ENCODE measurements around the gene TFG. TPM values are rescaled to one million over a fixed set of nuclear protein-coding genes. Genes with fewer than 3 reads are reported as not detected.

Gene TFG
- total RNA-seq, 2 donors from 2014 or later, result 116 to 123 TPM

DNA sequence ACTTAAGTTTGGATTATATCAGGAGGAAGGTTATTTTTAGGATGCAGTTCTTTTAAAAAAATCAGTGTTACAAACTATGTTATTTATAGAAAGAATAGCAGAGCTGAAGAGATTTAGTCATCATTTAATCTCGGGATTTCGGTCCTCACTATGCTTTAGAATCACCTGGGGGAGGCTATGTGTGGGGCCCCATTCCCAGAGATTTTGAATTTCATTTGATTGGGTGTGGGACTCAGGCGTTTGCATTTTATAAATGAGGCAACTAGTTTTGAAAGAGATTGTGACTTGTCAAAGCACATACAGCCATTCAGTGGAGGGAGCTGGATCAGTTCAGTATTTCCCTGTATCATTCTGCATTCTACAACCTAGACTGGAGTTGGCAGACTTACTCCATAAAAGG lies 36.8 kb downstream of the TFG start:
- Histone ChIP-seq H3K9me3 (no peaks in the 10 kb centered on the region), H3K4me3 (no peak overlapping the region), H3K27me3 (no peaks in the 10 kb centered on the region), H3K4me1 (no peaks in the 10 kb centered on the region), H3K9ac (ENCODE audit: low read depth in 2 of 2, low read length in 2 of 2) (no peak overlapping the region), H3K27ac (no peak overlapping the region), H3K36me3 (peaks cover 4% of the 10 kb centered on the region)
- TF ChIP-seq, protein P1, sequence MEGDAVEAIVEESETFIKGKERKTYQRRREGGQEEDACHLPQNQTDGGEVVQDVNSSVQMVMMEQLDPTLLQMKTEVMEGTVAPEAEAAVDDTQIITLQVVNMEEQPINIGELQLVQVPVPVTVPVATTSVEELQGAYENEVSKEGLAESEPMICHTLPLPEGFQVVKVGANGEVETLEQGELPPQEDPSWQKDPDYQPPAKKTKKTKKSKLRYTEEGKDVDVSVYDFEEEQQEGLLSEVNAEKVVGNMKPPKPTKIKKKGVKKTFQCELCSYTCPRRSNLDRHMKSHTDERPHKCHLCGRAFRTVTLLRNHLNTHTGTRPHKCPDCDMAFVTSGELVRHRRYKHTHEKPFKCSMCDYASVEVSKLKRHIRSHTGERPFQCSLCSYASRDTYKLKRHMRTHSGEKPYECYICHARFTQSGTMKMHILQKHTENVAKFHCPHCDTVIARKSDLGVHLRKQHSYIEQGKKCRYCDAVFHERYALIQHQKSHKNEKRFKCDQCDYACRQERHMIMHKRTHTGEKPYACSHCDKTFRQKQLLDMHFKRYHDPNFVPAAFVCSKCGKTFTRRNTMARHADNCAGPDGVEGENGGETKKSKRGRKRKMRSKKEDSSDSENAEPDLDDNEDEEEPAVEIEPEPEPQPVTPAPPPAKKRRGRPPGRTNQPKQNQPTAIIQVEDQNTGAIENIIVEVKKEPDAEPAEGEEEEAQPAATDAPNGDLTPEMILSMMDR (IDR thresholded peaks at IDR 0.05), result no peak
- DNase-seq, result no peak
- intact Hi-C loops (cut with DNase I), result no loop called here

DNA sequence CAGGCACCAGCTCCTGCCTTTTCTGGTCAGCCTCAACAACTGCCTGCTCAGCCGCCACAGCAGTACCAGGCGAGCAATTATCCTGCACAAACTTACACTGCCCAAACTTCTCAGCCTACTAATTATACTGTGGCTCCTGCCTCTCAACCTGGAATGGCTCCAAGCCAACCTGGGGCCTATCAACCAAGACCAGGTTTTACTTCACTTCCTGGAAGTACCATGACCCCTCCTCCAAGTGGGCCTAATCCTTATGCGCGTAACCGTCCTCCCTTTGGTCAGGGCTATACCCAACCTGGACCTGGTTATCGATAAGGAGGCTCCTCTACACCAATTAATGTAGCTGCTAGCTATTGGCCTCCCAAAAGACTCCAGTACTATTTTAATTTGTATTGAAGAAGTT lies 38.9 kb downstream of the TFG start:
- intact Hi-C loops (cut with DNase I), result no loop called here
- Histone ChIP-seq H3K36me3 (no peaks in the 10 kb centered on the region), H3K27me3 (no peaks in the 10 kb centered on the region), H3K4me1 (no peaks in the 10 kb centered on the region), H3K4me3 (no peak overlapping the region), H3K27ac (no peak overlapping the region), H3K9ac (ENCODE audit: low read depth in 2 of 2, low read length in 2 of 2) (no peak overlapping the region), H3K9me3 (no peaks in the 10 kb centered on the region)
- TF ChIP-seq, protein P1 (IDR thresholded peaks at IDR 0.05), result no peak
- DNase-seq, result no peak

DNA sequence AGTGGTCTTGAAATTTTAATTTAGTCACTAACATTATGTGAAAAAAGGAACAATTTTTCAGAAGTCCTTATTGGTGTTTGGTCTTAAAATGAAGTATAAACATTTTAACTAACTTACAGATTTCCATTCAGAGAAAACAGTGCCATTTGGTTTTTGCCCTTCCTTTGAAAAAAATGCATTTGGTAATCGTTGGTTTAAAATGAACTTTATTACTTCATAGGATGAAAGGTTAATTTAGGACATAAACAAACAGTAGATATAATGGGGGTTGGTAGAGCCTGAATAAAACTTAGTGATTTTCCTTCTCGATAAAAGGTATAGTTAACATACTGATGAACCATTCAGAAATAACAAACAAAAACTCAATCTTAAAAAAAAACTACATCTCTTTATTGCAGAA lies 39.7 kb downstream of the TFG start:
- no peaks in the 10 kb centered on the region for H3K9me3 ChIP-seq
- no peaks in the 10 kb centered on the region for H3K36me3 ChIP-seq
- no peak for DNase-seq
- H3K4me1 ChIP-seq, result no peaks in the 10 kb centered on the region
- no peak overlapping the region for H3K27ac ChIP-seq
- TF ChIP-seq, protein P1 (IDR thresholded peaks at IDR 0.05), result no peak
- H3K9ac ChIP-seq (ENCODE audit: low read depth in 2 of 2, low read length in 2 of 2), result no peak overlapping the region
- intact Hi-C loops (cut with DNase I), result no loop called here
- no peaks in the 10 kb centered on the region for H3K27me3 ChIP-seq
- H3K4me3 ChIP-seq, result no peak overlapping the region

DNA sequence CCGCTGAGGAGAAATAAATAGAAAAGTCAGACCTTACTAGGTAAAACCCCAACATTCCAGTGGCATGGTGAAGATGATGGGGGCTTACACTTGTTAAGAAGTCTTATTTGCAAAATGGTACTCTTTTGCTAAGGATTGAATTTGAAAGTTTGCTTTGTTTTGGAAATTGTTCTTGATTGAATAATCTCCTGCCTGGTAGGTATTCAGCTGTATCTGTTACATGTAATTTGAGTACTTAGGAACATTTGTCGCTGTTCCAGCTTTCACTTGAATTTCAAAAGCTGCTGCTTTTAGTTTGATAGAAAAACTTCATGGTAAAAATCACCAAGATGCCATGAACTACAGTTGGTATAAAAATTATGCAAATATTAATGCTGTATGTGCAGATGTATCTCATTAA lies 44.6 kb downstream of the TFG start:
- H3K27me3 ChIP-seq, result no peaks in the 10 kb centered on the region
- H3K4me1 ChIP-seq, result no peaks in the 10 kb centered on the region
- no peak for DNase-seq
- intact Hi-C loops (cut with DNase I), result no loop called here
- H3K27ac ChIP-seq, result no peak overlapping the region
- H3K9ac ChIP-seq (ENCODE audit: low read depth in 2 of 2, low read length in 2 of 2), result no peak overlapping the region
- H3K9me3 ChIP-seq, result no peaks in the 10 kb centered on the region
- TF ChIP-seq, protein P1 (IDR thresholded peaks at IDR 0.05), result no peak
- no peak overlapping the region for H3K4me3 ChIP-seq
- no peaks in the 10 kb centered on the region for H3K36me3 ChIP-seq

DNA sequence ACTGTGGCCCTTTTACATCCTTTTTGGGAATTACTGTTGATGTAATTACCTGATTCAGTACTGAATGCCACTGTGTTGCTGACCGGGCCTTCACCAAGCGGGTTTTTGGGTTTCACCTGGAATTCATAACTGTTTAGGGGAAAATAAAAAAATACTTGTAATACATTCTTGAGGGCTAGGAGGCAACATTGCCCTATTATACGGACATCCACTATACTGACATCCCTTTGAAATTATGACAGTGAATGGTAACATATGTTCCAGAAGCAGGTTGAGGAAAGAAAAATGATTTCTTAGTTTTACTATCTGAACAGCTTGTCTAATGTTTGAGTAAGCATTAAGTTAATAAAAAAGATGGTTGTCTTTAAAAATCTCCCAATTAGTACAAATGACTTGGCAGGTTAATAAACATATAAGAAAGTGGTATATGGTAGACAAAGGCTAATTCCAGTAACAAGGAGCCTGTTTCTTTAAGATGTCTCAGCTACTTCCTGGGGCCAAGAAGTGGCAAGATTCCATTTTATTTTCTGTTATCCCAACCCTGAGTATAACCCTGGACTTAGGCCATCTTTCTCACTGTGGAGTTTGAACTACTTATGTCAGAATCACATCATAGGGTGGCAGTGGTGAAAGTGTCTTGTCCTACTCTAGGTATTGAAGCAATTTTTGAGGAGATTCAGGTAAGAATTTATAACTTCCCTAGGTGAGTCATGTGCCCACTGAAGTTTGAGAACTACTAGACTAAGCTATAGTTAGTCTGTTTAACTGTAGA lies 45.5 kb downstream of the TFG start:
- no peak for DNase-seq
- H3K9ac ChIP-seq (ENCODE audit: low read depth in 2 of 2, low read length in 2 of 2), result no peak overlapping the region
- intact Hi-C loops (cut with DNase I), result no loop called here

More for the DNA sequence above, 45.5 kb downstream of the TFG start:
- Histone ChIP-seq H3K4me3 (no peak overlapping the region), H3K36me3 (no peaks in the 10 kb centered on the region), H3K4me1 (no peaks in the 10 kb centered on the region), H3K27ac (no peak overlapping the region), H3K9me3 (no peaks in the 10 kb centered on the region), H3K27me3 (no peaks in the 10 kb centered on the region)
- TF ChIP-seq, protein P1 (IDR thresholded peaks at IDR 0.05), result no peak

Measured in colonic mucosa (tissue), 4 donors.